Measurements from ENCODE around the gene SON. TPM values are rescaled to one million over a fixed set of nuclear protein-coding genes. Genes with fewer than 3 reads are reported as not detected.

The SON gene
- total RNA-seq, 2 experiments from 2014 or later = 243 to 352 TPM

DNA sequence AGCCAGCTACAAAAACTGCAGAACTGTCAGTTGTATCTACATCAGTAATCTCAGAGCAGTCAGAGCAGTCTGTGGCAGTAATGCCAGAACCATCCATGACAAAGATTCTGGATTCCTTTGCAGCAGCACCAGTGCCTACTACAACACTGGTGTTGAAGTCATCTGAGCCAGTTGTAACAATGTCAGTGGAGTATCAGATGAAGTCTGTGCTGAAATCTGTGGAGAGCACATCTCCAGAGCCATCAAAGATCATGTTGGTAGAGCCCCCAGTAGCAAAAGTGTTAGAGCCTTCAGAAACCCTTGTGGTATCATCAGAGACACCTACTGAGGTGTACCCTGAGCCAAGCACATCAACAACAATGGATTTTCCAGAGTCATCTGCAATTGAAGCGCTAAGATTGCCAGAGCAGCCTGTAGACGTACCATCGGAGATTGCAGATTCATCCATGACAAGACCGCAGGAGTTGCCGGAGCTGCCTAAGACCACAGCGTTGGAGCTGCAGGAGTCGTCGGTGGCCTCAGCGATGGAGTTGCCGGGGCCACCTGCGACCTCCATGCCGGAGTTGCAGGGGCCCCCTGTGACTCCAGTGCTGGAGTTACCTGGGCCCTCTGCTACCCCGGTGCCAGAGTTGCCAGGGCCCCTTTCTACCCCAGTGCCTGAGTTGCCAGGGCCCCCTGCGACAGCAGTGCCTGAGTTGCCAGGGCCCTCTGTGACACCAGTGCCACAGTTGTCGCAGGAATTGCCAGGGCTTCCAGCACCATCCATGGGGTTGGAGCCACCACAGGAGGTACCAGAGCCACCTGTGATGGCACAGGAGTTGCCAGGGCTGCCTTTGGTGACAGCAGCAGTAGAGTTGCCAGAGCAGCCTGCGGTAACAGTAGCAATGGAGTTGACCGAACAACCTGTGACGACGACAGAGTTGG lies 7.3 kb downstream of the SON start:
- Histone ChIP-seq H3K79me2 (ENCODE audit: insufficient read depth, low read depth, low read length) (peaks cover 99% of the 10 kb centered on the region), H3K4me1 (ENCODE audit: insufficient read depth, low read length, poor library complexity, severe bottlenecking) (peaks cover 11% of the 10 kb centered on the region), H3K9me3 (ENCODE audit: low read length) (no peaks in the 10 kb centered on the region), H3K9me2 (ENCODE audit: insufficient read depth, low read length) (no peaks in the 10 kb centered on the region), H3K4me2 (ENCODE audit: low read length) (no peak overlapping the region), H2AFZ (ENCODE audit: low read length) (no peak overlapping the region), H3K27ac (ENCODE audit: low read depth, low read length, poor library complexity, severe bottlenecking) (no peak overlapping the region), H4K20me1 (ENCODE audit: insufficient read depth, low read length) (peaks cover 29% of the 10 kb centered on the region), H3K36me3 (ENCODE audit: insufficient read depth, low read length) (peaks cover 99% of the 10 kb centered on the region), H3K4me3 (ENCODE audit: low read depth, low read length, poor library complexity, severe bottlenecking) (no peak overlapping the region)
- DNase-seq (ENCODE audit: low spot score) = no peak
- TF ChIP-seq EZH2phosphoT487 (IDR thresholded peaks at IDR 0.05; ENCODE audit: borderline replicate concordance, low read depth, low read length) (no peak), CTCF (conservative IDR thresholded peaks at IDR 0.05; ENCODE audit: low read length) (no peak)
- intact Hi-C loops (cut with micrococcal nuclease; ENCODE audit: unreplicated experiment) = no loop called here
- ChIA-PET POLR2A (interaction anchor here (1.3 kb wide), 1 partner anchor 25 kb away, joined by 3 read pairs; no protein-coding TSS in a partner anchor), CTCF (ENCODE audit: unreplicated experiment) (no interaction called here)
- TSS peak; percentile 25 for BruUV-seq (replicated peaks)

- Histone ChIP-seq H3K9me2 (ENCODE audit: insufficient read depth, low read length) (no peaks in the 10 kb centered on the region), H3K27ac (ENCODE audit: low read depth, low read length, poor library complexity, severe bottlenecking) (no peak overlapping the region), H3K9me3 (ENCODE audit: low read length) (no peaks in the 10 kb centered on the region), H4K20me1 (ENCODE audit: insufficient read depth, low read length) (peaks cover 29% of the 10 kb centered on the region), H3K36me3 (ENCODE audit: insufficient read depth, low read length) (peaks cover 100% of the 10 kb centered on the region), H2AFZ (ENCODE audit: low read length) (no peak overlapping the region), H3K4me3 (ENCODE audit: low read depth, low read length, poor library complexity, severe bottlenecking) (no peak overlapping the region), H3K4me2 (ENCODE audit: low read length) (no peak overlapping the region), H3K4me1 (ENCODE audit: insufficient read depth, low read length, poor library complexity, severe bottlenecking) (peaks cover 2% of the 10 kb centered on the region), H3K79me2 (ENCODE audit: insufficient read depth, low read depth, low read length) (peaks cover 99% of the 10 kb centered on the region)
- TF ChIP-seq EZH2phosphoT487 (IDR thresholded peaks at IDR 0.05; ENCODE audit: borderline replicate concordance, low read depth, low read length) (no peak), CTCF (conservative IDR thresholded peaks at IDR 0.05; ENCODE audit: low read length) (no peak)
- POLR2A ChIA-PET = interaction anchor here (0.6 to 1.3 kb wide), 4 partner anchors 18 to 63 kb away, joined by 3 to 4 read pairs (median 3); no protein-coding TSS in a partner anchor
- no TSS peak for BruUV-seq (replicated peaks)
- intact Hi-C loops (cut with micrococcal nuclease; ENCODE audit: unreplicated experiment) = no loop called here
- no peak for DNase-seq (ENCODE audit: low spot score)
- CTCF ChIA-PET (ENCODE audit: unreplicated experiment) = no interaction called here
Observed at GRCh38 chr21:33550772-33551660, 8.2 kb downstream of the SON start.
